HFFc6 (cell line): Measurements from ENCODE around the gene NCS1. TPM values are rescaled to one million over a fixed set of nuclear protein-coding genes. Genes with fewer than 3 reads are reported as not detected.

Source experiments
- DNase-seq: peaks from one replicate; pipeline ENCODE4 v3.0.0-alpha.2; 2018
- H3K27ac Mint-ChIP-seq: 2 replicates; pipeline ENCODE4 v1.8.0; 2020; ENCODE audit warnings: mild to moderate bottlenecking, mixed read lengths
- H3K27me3 Mint-ChIP-seq: 2 replicates; pipeline ENCODE4 v1.8.0; 2021; ENCODE audit warnings: mild to moderate bottlenecking, moderate library complexity, mixed read lengths; ENCODE audit not compliant: insufficient read depth
- H3K36me3 Mint-ChIP-seq: 2 replicates; pipeline ENCODE4 v1.8.0; 2021; ENCODE audit warnings: low read depth, mixed read lengths
- H3K4me1 Mint-ChIP-seq: 2 replicates; pipeline ENCODE4 v1.8.0; 2020; ENCODE audit warnings: low read depth, mixed read lengths
- H3K4me3 Mint-ChIP-seq: 2 replicates; pipeline ENCODE4 v1.8.0; 2020; ENCODE audit warnings: mild to moderate bottlenecking, moderate library complexity, mixed read lengths
- H3K9me3 Mint-ChIP-seq: 2 replicates; pipeline ENCODE4 v1.8.0; 2020; ENCODE audit warnings: mild to moderate bottlenecking, mixed read lengths
- CTCF ChIP-seq: fragments of 200-600 bp; sonication (generic); IDR thresholded peaks from 2 replicates; pipeline ENCODE4 v1.5.0; 2021; ENCODE audit warnings: antibody characterized with exemption, mild to moderate bottlenecking
- total RNA-seq, 6 experiments: library from RNA; stranded (reverse); fragmentation: NEBNext Ultra II Directional; extraction: Animal tissue kit (Norgen Biotek cat#: 25700); gene quantifications; 2 replicates in 1 of 6; 3 replicates in 5 of 6; pipeline ENCODE4 v1.2.3, GENCODE V29; 2021

Gene NCS1
- total RNA-seq, 6 experiments from 2014 or later: 96.5 to 108 (median 104) TPM

GRCh38 chr9:130191068-130191748, 19.0 kb downstream of the NCS1 start:
- Mint-ChIP-seq H3K4me1 (peaks cover 39% of the 10 kb centered on the region), H3K4me3 (no peak overlapping the region), H3K9me3 (no peaks in the 10 kb centered on the region), H3K27me3 (peaks cover 2% of the 10 kb centered on the region; the same call in 1 of the 2 replicates), H3K36me3 (no peaks in the 10 kb centered on the region), H3K27ac (no peak overlapping the region)
- no peak for DNase-seq
- TF ChIP-seq CTCF: no peak

- DNase-seq: no peak
- TF ChIP-seq CTCF: no peak
- no peaks in the 10 kb centered on the region for H3K9me3 Mint-ChIP-seq
- peaks cover 34% of the 10 kb centered on the region for H3K4me1 Mint-ChIP-seq
- H3K36me3 Mint-ChIP-seq: no peaks in the 10 kb centered on the region
- H3K27me3 Mint-ChIP-seq: peaks cover 2% of the 10 kb centered on the region; the same call in 1 of the 2 replicates
- no peak overlapping the region for H3K4me3 Mint-ChIP-seq
- H3K27ac Mint-ChIP-seq: no peak overlapping the region
Measured at GRCh38 chr9:130191749-130192120, 19.5 kb downstream of the NCS1 start.

GRCh38 chr9:130192382-130192999, 20.3 kb downstream of the NCS1 start:
- peaks cover 26% of the 10 kb centered on the region for H3K4me1 Mint-ChIP-seq
- H3K36me3 Mint-ChIP-seq: no peaks in the 10 kb centered on the region
- H3K4me3 Mint-ChIP-seq: no peak overlapping the region
- H3K27ac Mint-ChIP-seq: no peak overlapping the region
- H3K9me3 Mint-ChIP-seq: no peaks in the 10 kb centered on the region
- DNase-seq: no peak
- no peak for TF ChIP-seq CTCF
- peaks cover 2% of the 10 kb centered on the region; the same call in 1 of the 2 replicates for H3K27me3 Mint-ChIP-seq

- H3K36me3 Mint-ChIP-seq: no peaks in the 10 kb centered on the region
- no peak for DNase-seq
- no peak overlapping the region; the same call in 1 of the 2 replicates for H3K27ac Mint-ChIP-seq
- TF ChIP-seq CTCF: no peak
- peaks cover 20% of the 10 kb centered on the region for H3K4me1 Mint-ChIP-seq
- no peaks in the 10 kb centered on the region for H3K9me3 Mint-ChIP-seq
- H3K27me3 Mint-ChIP-seq: peaks cover 2% of the 10 kb centered on the region; the same call in 1 of the 2 replicates
- no peak overlapping the region for H3K4me3 Mint-ChIP-seq
Measured at GRCh38 chr9:130193103-130193502, 20.9 kb downstream of the NCS1 start.

- Mint-ChIP-seq H3K27ac (no peak overlapping the region; the same call in 1 of the 2 replicates), H3K9me3 (no peaks in the 10 kb centered on the region), H3K4me1 (peaks cover 20% of the 10 kb centered on the region), H3K36me3 (no peaks in the 10 kb centered on the region), H3K4me3 (no peak overlapping the region), H3K27me3 (peaks cover 2% of the 10 kb centered on the region; the same call in 1 of the 2 replicates)
- no peak for TF ChIP-seq CTCF
- no peak for DNase-seq
Measured at GRCh38 chr9:130193531-130194377, 21.6 kb downstream of the NCS1 start.
